Measurements from ENCODE around the gene EHD3. TPM values are rescaled to one million over a fixed set of nuclear protein-coding genes. Genes with fewer than 3 reads are reported as not detected.

The EHD3 gene
- total RNA-seq, 1 donor from 2014 or later = 3.9 TPM

GRCh38 chr2:31270131-31270530 lies 36.2 kb downstream of the EHD3 start:
- H3K27me3 Mint-ChIP-seq (ENCODE audit: insufficient read depth, low read depth) = no peaks in the 10 kb centered on the region
- Histone ChIP-seq H3F3A (ENCODE audit: low read depth) (no peaks in the 10 kb centered on the region), H3K27me3 (no peaks in the 10 kb centered on the region), H3K9ac (no peak overlapping the region), H2AFZ (replicated peaks) (no peak overlapping the region), H3K36me3 (no peaks in the 10 kb centered on the region), H3K4me2 (no peak overlapping the region), H3K4me1 (no peaks in the 10 kb centered on the region), H3K79me2 (ENCODE audit: low read depth) (no peaks in the 10 kb centered on the region), H3K9me3 (ENCODE audit: low read depth) (no peaks in the 10 kb centered on the region), H4K20me1 (ENCODE audit: low read depth) (no peaks in the 10 kb centered on the region), H3K4me3 (no peak overlapping the region), H3K27ac (no peak overlapping the region)
- H3K36me3 Mint-ChIP-seq = peaks cover 4% of the 10 kb centered on the region
- H3K4me1 Mint-ChIP-seq = peaks cover 3% of the 10 kb centered on the region
- no peaks in the 10 kb centered on the region for H3K9me3 Mint-ChIP-seq
- H3K27ac Mint-ChIP-seq = no peak overlapping the region
- no peak for DNase-seq (ENCODE audit: low spot score)
- no peak for TF ChIP-seq EZH2 (IDR thresholded peaks at IDR 0.05)
- no peak for TF ChIP-seq CTCF (IDR thresholded peaks at IDR 0.05)
- no peak for TF ChIP-seq EZH2phosphoT487 (IDR thresholded peaks at IDR 0.05)
- no peak overlapping the region for H3K4me3 Mint-ChIP-seq

- H3K4me3 Mint-ChIP-seq = no peak overlapping the region
- H3K79me2 ChIP-seq (ENCODE audit: low read depth) = no peaks in the 10 kb centered on the region
- no peak for DNase-seq (ENCODE audit: low spot score)
- H2AFZ ChIP-seq (replicated peaks) = no peak overlapping the region
- no peak overlapping the region for H3K27ac ChIP-seq
- no peak for TF ChIP-seq EZH2 (IDR thresholded peaks at IDR 0.05)
- no peak for TF ChIP-seq EZH2phosphoT487 (IDR thresholded peaks at IDR 0.05)
- TF ChIP-seq CTCF (IDR thresholded peaks at IDR 0.05) = no peak
- no peaks in the 10 kb centered on the region for H4K20me1 ChIP-seq (ENCODE audit: low read depth)
- H3K27me3 ChIP-seq = no peaks in the 10 kb centered on the region
- no peaks in the 10 kb centered on the region for H3K9me3 ChIP-seq (ENCODE audit: low read depth)
- no peak overlapping the region for H3K4me2 ChIP-seq
- H3K36me3 Mint-ChIP-seq = peaks cover 3% of the 10 kb centered on the region
- no peak overlapping the region for H3K4me3 ChIP-seq
- H3F3A ChIP-seq (ENCODE audit: low read depth) = no peaks in the 10 kb centered on the region
- no peaks in the 10 kb centered on the region for H3K27me3 Mint-ChIP-seq (ENCODE audit: insufficient read depth, low read depth)
- H3K9ac ChIP-seq = no peak overlapping the region
- H3K27ac Mint-ChIP-seq = no peak overlapping the region
- no peaks in the 10 kb centered on the region for H3K36me3 ChIP-seq
- no peaks in the 10 kb centered on the region for H3K9me3 Mint-ChIP-seq
- H3K4me1 Mint-ChIP-seq = peaks cover 6% of the 10 kb centered on the region
- H3K4me1 ChIP-seq = no peaks in the 10 kb centered on the region
Measured at GRCh38 chr2:31270822-31271231, 36.9 kb downstream of the EHD3 start.

GRCh38 chr2:31271851-31272267 lies 37.9 kb downstream of the EHD3 start:
- Histone ChIP-seq H3F3A (ENCODE audit: low read depth) (no peaks in the 10 kb centered on the region), H3K9me3 (ENCODE audit: low read depth) (no peaks in the 10 kb centered on the region), H3K36me3 (no peaks in the 10 kb centered on the region), H3K9ac (no peak overlapping the region), H3K4me1 (no peaks in the 10 kb centered on the region), H3K27ac (no peak overlapping the region), H2AFZ (replicated peaks) (no peak overlapping the region), H3K27me3 (no peaks in the 10 kb centered on the region), H3K4me3 (no peak overlapping the region), H3K79me2 (ENCODE audit: low read depth) (no peaks in the 10 kb centered on the region), H4K20me1 (ENCODE audit: low read depth) (no peaks in the 10 kb centered on the region), H3K4me2 (no peak overlapping the region)
- Mint-ChIP-seq H3K27me3 (ENCODE audit: insufficient read depth, low read depth) (no peaks in the 10 kb centered on the region), H3K36me3 (no peaks in the 10 kb centered on the region), H3K27ac (no peak overlapping the region), H3K9me3 (no peaks in the 10 kb centered on the region), H3K4me3 (no peak overlapping the region), H3K4me1 (peaks cover 8% of the 10 kb centered on the region)
- no peak for TF ChIP-seq CTCF (IDR thresholded peaks at IDR 0.05)
- TF ChIP-seq EZH2phosphoT487 (IDR thresholded peaks at IDR 0.05) = no peak
- no peak for TF ChIP-seq EZH2 (IDR thresholded peaks at IDR 0.05)
- no peak for DNase-seq (ENCODE audit: low spot score)
